ENCODE results near the gene ZBTB48. TPM values are rescaled to one million over a fixed set of nuclear protein-coding genes. Genes with fewer than 3 reads are reported as not detected.

The ZBTB48 gene
- total RNA-seq, 1 donor from 2014 or later, result 9.1 TPM

GRCh38 chr1:6628971-6629479 lies 49.2 kb downstream of the ZBTB48 start:
- Histone ChIP-seq H3K36me3 (peaks cover 0 to 51% of the 10 kb centered on the region in 2 donors), H3K9me3 (no peaks in the 10 kb centered on the region), H3K27ac (no peak overlapping the region), H3K4me3 (no peak overlapping the region), H3K27me3 (no peaks in the 10 kb centered on the region), H3K4me1 (peaks cover 38% of the 10 kb centered on the region)
- intact Hi-C loops (cut with DNase I), result no loop called here
- DNase-seq (ENCODE audit: extremely low spot score in 2 of 2), result no peak
- TF ChIP-seq POLR2AphosphoS5 (IDR thresholded peaks at IDR 0.05; ENCODE audit: insufficient read depth in 1 of 2, low read depth in 1 of 2) (no peak), CTCF (IDR thresholded peaks at IDR 0.05) (no peak), POLR2A (IDR thresholded peaks at IDR 0.05) (no peak)

- no peak for DNase-seq (ENCODE audit: extremely low spot score in 2 of 2)
- no peak overlapping the region for H3K4me3 ChIP-seq
- intact Hi-C loops (cut with DNase I), result no loop called here
- no peaks in the 10 kb centered on the region for H3K27me3 ChIP-seq
- TF ChIP-seq CTCF (IDR thresholded peaks at IDR 0.05) (no peak), POLR2AphosphoS5 (IDR thresholded peaks at IDR 0.05; ENCODE audit: insufficient read depth in 1 of 2, low read depth in 1 of 2) (no peak), POLR2A (IDR thresholded peaks at IDR 0.05) (no peak)
- H3K9me3 ChIP-seq, result no peaks in the 10 kb centered on the region
- H3K36me3 ChIP-seq, result peaks cover 0 to 60% of the 10 kb centered on the region in 2 donors
- peaks cover 30% of the 10 kb centered on the region for H3K4me1 ChIP-seq
- H3K27ac ChIP-seq, result no peak overlapping the region
Observed at GRCh38 chr1:6630027-6630426, 50.2 kb downstream of the ZBTB48 start.

- H3K9me3 ChIP-seq, result no peaks in the 10 kb centered on the region
- H3K4me3 ChIP-seq, result no peak overlapping the region
- no peak overlapping the region for H3K27ac ChIP-seq
- H3K4me1 ChIP-seq, result peaks cover 26% of the 10 kb centered on the region
- no peaks in the 10 kb centered on the region for H3K27me3 ChIP-seq
- no peak for TF ChIP-seq CTCF (IDR thresholded peaks at IDR 0.05)
- TF ChIP-seq POLR2AphosphoS5 (IDR thresholded peaks at IDR 0.05; ENCODE audit: insufficient read depth in 1 of 2, low read depth in 1 of 2), result no peak
- TF ChIP-seq POLR2A (IDR thresholded peaks at IDR 0.05), result no peak
- peaks cover 0 to 70% of the 10 kb centered on the region in 2 donors for H3K36me3 ChIP-seq
- intact Hi-C loops (cut with DNase I), result no loop called here
- no peak for DNase-seq (ENCODE audit: extremely low spot score in 2 of 2)
Observed at GRCh38 chr1:6631058-6631457, 51.3 kb downstream of the ZBTB48 start.

- Histone ChIP-seq H3K36me3 (peaks cover 0 to 87% of the 10 kb centered on the region in 2 donors), H3K27ac (no peak overlapping the region), H3K9me3 (no peaks in the 10 kb centered on the region), H3K4me1 (peaks cover 15% of the 10 kb centered on the region), H3K4me3 (no peak overlapping the region), H3K27me3 (no peaks in the 10 kb centered on the region)
- DNase-seq (ENCODE audit: extremely low spot score in 2 of 2), result no peak
- TF ChIP-seq POLR2AphosphoS5 (IDR thresholded peaks at IDR 0.05; ENCODE audit: insufficient read depth in 1 of 2, low read depth in 1 of 2), result no peak
- no peak for TF ChIP-seq CTCF (IDR thresholded peaks at IDR 0.05)
- TF ChIP-seq POLR2A (IDR thresholded peaks at IDR 0.05), result no peak
- intact Hi-C loops (cut with DNase I), result no loop called here
Observed at GRCh38 chr1:6632588-6633514, 53.1 kb downstream of the ZBTB48 start.
